GOT3 (cell line): ENCODE measurements around the gene ALDH4A1.

Experiments used
- DNase-seq: peaks from one replicate; lab custom pipeline; 2025; ENCODE audit warnings: mixed read lengths; lab: John Stamatoyannopoulos, UW

ALDH4A1 gene

DNA sequence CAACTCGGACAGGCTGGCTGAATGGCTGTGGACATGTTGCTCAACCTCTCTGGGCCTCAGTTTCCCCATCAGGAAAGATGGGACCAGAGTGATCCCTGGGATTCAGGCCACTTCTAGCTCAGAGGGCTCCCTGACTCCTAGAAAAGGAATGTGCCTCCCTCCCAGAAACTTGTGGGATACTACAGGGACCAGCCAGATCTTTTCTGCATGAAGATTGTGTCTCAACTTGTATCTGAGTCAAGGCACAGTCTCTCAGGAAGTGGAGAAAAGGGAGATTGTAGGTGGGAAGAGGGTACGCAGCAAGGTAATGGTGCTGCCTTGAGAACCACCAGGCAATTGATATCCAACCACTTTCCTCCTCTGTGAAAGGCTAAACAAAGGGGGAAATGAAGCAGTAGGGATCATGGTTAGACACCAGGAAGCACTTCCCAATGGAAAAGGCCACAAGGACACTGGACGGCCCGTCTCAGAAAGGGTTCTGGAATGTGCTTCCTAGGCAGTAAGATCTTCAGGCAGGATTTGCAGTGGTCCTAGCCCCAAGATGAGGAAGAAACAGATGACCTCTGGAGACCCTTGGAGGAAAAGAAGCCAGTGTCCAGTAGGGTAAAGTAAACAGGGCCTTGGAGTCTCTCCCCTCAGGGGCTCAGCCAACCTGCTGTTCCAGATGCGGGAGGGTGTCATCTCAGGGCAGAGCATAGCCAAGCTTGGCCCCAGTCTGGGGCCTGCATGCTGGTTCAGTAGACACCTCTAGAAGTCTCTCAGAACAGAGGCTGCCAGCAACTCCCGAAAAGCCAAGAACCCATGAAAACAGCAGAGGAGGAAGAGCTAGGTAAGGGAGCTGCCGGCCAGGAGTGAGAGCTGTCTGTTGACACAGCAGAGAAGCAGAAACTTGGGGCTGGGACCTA lies 37.3 kb upstream of the ALDH4A1 start:
- DNase-seq: no peak

DNA sequence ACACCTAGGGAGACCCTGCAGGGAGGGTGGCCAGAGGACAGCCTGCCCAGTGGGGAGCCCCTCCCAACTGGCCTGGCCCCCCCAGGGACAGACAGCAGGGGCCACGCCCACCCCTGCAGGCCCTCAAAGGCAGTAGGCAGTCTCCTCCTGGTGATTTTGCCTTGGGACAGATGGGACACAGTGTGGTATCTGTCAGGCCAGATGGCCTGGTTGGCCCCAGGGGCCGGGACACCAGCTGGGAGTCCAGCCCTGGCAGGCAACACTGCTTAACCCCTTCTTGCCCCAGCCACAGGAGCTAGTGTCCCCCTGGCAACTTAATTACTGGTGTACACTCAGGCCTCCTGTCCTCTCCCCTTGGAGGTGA lies 36.3 kb upstream of the ALDH4A1 start:
- no peak for DNase-seq

DNA sequence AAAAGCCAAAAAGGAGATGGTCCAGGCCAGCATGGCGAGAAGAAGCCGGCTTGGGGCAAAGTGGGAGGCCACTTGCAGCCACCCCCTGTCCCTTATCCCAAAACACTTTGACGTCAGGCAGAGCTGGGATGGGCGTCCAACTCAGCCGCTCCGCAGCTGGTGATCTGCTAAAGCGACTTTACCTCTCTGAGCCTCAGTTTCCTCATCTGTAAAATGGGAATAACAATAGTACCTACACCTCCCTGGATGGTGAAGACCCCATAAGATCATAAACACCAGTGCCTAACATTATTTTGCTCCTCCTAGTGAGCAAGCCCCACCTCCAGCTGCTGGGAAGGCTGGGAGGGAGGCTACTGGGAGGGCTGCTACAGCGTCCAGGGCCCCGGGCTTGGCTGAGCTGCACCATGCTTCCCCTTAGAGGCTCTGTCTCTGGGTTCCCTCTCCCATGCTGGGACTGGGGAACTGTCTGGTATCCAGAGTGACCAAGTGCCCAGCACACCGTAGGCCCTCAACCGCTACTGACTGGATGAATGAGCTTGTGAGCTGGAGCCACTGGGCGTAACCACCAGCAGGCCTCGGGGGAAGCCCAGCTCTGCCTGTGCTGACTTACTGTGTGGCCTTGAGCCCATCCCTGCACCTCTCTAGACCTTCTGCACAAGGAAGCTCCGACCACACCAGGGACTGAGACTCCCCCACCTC lies 35.8 kb upstream of the ALDH4A1 start:
- no peak for DNase-seq

DNA sequence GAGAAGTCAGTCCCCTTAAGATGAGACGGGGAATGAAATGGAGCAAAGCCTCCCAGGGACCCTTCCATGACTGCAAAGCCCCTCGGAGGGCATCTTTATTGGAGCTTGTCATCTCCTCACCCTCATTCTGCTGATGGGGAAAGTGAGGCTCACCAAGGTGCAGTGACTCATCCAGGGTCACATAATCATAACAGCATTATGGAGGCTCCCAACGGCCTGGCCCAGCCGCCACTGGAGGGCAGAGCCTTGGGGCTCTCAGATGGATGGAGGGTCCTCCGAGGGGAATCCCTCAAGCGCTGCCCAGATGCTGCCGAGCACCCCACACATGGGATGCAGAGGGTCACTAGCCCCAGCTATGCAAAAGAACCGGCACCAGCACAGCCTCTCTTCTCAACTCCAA lies 35.2 kb upstream of the ALDH4A1 start:
- DNase-seq: no peak

DNA sequence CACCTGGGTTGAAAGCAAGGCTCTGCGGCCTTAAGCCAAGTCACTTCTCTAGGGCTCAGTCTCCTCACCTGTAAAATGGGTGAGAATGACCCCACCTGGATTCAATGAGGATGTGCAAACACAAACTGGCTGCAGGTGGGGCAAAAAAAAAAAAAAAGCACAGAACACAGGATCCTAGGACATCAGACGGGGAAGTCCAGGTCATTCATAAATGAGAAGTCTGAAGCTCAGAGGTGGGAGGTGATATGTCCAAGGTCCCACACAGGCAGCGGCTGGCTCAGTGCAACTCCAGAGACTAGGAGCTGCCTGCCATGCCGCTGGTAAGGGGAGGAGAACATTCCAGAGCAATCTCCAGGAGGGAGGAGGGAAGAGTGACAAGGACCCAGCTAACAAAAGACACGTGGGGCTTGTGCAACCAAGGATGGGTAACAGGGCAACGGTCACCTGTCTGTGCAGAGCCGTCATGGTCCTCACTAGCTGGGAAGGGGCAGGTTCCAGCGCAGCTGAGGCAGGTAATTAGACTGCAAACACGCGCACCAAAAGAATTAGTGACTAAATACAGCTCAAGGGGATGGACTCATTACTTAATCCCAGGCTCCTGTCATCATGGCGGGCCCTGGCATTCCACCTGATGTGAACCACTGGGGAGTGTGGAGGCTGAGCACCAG lies 34.6 kb upstream of the ALDH4A1 start:
- DNase-seq: no peak

DNA sequence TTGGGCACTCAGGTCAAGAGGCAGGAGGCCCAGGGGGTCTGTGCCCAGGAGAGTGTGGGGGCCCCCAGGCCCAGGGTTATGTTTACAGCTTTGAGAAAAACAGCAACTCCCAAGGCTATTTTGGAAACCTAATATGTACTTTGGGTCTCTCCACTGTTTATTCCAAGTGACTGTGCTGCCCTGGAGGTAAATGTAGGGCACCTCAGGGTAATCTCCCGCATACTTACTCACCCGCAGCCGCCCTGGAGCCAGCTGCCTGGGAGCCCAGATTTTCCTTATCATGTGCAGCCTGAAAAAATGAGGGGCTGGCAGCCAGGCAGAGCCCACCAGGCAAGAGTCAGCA lies 34.1 kb upstream of the ALDH4A1 start:
- no peak for DNase-seq

DNA sequence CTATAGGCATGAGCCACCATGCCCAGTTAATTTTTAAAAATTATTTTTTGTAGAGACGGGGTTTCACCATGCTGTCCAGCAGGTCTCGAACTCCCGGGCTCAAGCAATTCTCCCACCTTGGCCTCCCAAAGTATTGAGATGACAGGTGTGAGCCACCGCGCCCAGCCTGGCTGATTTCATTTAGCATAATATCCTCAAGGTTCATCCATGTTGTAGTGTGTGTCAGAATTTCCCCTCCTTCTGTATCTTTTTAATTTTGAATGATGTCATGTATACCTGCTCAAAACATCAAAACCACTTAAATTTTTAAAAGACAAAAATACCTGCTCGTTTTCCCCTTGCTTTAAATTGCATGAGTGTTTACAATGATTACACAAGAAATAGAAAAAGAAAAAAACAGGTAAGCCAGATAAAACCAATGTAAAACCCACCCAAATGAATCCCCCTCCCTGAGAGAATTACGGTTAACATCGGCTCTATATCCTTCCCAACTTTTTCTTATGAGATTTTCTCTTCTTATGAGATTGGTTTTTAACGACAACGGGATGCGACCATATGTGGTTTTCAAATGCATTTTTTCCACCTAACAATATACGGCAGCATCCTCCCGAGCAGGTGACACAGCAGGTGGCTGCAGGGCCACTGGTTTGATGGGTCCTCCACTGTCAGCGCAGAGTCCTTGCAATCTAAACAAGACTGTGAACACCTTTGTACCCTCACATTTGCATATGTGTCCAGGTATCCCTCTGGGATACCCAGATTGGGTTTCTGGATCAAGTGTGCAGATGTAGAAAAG lies 32.0 kb upstream of the ALDH4A1 start:
- no peak for DNase-seq

DNA sequence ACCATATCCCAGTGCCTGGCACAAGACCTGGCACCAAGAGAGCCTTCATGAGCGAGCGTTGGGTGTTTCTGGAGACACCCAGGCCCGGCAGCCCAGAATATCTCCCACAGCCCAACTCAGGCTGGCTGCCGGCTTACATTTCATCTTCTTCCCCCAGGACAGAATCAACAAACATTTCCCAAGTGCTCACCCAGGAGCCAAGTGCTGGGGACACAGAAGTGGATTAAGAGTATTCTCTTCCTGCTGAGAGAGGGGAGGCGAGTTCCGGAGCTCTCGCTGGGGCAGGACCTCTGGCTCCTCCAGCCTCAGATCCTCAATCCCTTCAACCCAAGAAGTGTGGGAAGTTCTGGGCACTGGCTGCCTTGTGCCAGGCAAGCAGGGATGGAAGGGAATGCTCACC lies 30.5 kb upstream of the ALDH4A1 start:
- no peak for DNase-seq

DNA sequence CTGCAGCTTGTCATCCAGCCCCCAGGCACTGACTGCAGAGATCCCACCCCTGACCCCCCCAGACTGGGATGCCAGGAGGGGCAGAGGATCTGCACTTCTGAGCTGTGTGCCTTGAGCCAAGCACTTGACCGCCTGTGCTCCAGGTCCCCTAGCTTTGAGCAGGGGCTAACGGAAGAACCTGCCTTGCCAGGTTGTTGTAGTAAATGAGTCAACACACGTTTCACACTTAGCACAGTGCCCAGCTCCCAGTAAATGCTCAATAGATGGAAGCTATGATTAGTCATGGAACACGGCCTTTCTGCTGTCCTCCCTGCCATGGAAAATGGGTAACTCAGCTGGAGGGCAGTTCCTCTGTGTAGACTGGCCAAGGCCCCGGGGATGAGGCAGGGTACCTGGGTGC lies 30.0 kb upstream of the ALDH4A1 start:
- no peak for DNase-seq

DNA sequence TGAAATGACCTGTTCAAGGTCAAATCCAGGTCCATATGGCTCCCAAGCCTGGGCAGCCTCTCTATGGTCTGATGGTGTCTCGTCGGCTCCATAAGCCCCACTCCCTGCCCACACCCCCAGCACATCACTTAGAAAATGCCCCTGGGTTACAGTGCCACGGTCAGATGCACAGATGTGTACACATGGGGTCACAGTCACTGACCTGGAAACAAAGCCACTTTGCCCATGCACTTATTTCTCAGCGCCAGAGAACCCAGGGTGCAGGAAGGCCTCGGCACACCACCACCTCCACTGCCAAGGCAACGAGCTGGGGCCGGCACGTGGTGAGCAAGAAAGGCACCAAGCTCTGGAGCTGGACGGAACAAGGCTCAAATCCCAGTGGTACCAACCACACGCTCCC lies 29.4 kb upstream of the ALDH4A1 start:
- DNase-seq: no peak

DNA sequence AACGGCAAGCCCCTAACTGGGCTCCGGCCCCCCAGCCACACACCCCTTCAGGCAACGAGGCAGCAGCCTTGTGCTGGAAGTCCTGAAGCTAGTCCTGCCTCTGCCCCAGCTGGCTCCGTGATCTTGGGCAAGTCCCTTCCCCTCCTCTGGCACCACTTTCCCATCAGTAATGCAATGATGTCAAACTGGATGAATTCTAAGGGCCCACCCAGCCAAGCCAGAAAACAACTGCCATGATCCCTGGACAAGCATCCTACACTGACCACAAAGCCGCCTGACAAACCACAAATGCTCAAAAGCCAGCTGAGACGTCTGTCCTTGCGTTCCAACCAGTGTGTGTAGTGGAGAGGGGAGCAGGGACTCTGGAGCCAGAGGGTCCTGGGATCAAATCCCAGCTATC lies 27.3 kb upstream of the ALDH4A1 start:
- no peak for DNase-seq

DNA sequence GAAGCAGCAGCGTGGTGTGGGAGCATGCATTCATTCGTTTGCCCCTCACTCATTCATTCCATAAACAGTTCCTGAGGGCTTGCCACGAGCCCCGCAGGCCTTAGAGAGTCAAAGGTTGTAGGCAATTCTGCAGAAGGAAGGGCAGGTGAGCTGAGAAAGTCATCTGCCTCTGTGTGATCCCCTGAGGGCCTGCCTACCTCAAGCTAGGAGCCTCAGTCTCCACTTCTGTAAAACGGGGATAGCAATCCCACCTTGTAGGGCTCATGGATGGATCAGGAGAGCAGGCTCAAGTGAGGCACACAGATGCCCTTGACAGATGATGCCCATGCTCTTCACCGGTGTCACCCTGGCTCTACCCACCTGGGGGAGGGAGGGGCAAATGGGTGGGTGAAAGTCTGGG lies 26.6 kb upstream of the ALDH4A1 start:
- DNase-seq: no peak

DNA sequence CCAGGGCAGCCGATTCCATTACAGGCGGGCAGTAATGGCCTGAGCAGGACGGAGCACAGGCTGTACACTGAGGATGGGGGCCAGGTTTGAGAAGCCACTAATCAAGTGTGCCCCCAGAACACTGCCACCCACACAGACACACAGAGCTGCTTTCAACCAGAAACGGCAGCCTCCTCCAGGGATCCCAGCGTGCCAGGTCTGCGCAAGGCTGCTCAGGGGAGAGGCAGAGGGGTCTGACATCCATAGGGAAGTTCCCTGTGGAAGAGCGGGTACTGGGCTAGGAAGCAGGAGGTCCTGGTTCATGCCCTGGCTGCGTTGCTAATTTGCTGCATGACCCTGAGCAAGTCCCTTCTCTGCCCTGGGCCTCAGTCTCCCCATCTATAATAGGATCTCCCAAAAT lies 26.1 kb upstream of the ALDH4A1 start:
- no peak for DNase-seq

DNA sequence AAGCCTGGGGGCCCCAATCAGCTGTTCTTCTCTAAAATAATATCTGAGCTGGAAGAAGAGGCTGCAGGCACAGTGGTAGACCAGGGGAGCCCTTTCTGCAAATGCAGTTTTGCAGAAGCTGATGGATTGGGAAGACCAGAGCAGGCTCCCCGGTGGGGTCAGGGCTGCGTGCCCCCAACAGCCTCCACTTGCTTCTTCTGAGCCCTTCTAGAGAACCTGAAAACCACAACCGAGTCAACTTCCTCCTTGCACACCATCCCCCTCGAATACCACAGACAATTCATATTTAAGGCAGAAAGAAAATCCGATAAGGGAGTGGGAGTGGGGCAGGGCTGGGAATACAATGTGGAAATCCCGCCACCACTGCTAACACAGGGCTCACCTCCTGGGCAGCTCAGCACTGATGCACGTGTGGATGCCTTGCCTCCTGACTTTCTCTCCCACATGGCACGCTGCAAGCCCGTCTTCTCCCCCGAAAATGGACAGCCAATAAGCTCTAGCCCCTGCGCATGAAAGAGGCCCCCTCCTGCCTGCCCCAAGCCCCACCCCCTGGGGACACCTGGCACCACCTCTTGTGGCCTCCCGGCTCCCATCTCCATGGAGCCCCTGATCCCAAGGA lies 25.4 kb upstream of the ALDH4A1 start:
- no peak for DNase-seq

DNA sequence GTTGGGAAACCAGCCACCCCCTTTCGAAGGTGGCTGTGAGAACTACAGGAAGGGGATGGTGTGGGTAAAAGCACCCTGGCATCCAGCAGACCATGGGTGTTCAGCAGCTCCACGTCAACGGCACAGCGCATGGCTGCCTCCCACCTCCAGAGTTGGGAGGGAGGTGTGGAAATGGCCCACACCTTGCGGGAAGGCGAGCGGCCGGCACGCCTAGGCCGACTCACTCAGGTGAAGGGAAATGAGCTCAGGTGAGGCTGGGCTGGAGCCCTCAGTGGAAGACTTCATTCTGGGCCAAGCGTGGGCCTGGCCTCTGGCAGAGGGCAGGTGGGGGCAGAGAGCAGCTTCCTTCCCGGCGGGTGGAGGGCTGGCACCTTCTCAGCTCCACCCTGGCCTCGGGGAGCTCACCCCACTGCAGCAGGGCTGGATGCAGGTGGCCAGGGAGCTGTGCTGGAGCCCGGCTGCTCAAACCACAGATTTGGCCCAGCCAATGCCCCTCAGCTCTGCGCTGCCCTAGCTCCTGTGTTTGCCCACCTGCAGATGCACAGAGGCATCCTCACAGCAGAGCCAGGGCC lies 24.8 kb upstream of the ALDH4A1 start:
- no peak for DNase-seq

DNA sequence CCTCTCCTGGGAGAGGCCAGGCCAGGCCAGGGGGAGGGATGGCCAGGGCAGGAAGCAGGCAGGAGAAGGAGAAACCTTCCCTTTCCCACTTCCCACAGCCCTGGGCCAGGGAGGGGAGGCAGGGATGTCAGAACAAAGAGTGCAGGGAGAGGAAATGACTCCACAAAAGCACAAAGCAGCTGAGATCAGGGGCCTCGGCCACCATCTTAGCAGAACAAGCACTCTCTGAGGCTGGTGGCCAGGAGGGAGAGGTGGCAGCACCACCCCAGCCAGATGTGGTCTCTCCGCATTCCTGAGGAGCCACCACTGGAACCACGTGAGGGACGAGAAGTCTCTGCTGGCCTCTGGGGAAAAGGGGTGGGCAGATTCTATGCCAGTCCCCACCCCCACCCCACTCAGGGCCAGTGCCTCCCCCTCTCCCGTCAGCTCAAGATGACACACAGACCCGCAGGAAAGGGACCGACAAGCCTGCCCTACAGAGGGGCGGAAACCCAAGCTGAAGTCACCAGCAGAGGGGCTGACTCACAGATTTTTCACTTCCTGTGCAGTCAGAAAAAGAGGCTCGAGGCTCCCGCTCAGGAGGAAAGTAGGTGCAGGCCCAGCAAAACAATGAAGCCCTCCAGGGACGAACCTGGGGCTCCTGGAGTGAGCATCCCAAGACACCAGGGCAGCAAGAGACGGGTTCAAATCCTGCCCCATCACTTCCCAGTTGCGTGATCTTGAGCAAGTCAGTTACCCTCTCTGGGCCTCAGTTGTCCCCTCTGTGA lies 24.1 kb upstream of the ALDH4A1 start:
- no peak for DNase-seq

DNA sequence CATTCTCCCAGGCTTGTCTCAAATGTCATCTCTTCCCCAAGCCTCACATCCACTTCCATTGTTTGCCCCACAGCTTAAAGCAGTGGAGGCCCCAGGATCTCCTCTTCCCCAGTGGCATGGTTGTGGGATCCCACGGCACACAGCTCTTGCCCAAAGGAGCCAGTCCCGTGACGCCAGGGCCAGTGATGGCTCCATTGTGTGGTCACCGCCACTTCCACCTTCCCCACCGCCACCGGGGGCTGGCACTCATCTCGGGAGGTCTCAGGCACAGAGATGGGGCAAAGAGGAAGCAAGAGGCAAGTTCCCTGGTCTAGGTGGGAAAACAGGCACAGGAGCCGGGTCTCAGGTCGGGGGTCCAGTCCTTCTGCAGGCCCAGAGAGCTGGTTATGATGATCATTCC lies 22.9 kb upstream of the ALDH4A1 start:
- DNase-seq: no peak

DNA sequence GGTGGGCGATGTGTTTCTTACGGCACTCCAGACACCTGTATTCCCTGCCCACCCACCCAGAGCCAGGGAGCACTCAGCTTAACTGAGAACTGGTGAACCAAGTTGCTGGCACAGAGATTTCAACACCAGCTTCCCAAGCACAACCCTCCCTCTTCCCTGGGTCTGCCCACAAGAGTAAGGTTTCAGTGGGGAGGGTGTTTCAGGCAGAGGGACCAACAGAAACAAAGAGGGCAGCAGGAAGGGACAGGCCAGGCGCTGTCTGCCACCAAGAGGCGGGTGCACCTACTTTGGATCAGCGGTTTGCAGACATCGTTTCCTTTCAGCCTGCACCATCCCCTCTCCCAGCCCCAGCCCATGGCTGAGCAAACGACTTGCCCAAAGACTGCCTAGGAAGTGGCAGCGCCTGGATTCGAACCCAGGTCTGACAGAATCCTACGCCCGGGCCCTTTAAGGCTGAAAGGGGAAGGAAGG lies 21.9 kb upstream of the ALDH4A1 start:
- no peak for DNase-seq

DNA sequence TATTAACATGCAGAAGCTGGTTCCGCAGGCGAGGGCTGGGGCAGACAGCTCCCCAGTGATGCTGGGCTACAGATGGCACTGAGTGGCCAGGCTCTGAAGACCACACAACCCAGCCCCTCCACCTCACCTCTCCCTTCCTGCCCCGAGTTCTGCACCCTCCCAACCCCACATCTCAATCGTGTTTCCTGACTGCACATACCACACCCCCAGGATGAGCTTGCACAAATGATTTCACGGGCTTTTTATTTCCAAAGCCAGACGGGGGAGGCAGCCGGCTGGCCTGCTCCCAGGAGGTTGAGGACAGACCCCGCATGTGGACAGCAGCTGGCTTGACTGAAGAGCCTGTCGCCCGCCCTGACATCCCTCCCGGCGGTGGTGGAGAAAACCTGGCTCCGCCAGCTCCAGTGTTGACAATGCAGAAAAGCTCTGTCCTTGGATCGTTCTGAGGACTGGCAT lies 21.4 kb upstream of the ALDH4A1 start:
- no peak for DNase-seq
